ENCODE data around the gene ATP13A3. TPM values are rescaled to one million over a fixed set of nuclear protein-coding genes. Genes with fewer than 3 reads are reported as not detected.

The ATP13A3 gene
- total and polyA plus RNA-seq, 9 of the 15 experiments (the other 6 are each of a cell fraction or from before 2014, with no cell fraction given), result 16.6 to 135 (median 86.6) TPM

DNA sequence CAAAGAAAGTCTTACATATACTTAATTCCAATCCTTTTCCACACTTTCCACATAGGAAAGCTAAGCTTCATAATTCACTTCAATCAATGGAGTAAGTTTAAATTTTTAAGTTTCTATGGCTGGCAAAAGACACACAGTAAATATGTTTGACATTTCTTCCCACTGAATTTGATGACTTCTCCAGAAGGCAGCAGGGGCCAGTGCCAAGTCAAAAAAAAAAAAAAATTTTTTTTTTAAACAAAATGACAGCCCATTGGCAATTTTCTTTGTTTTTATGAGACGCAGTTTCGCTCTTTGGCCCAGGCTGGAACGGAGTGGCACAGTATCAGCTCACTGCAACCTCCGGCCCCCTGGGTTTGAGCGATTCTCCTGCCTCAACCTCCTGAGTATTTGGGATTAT is 28.7 kb downstream of the ATP13A3 start (continued):
- TF ChIP-seq NR2C1 (IDR thresholded peaks at IDR 0.05) (no peak), NR2C1 (tag; IDR thresholded peaks at IDR 0.05) (no peak), ZNF75A (CRISPR knock-in tag; IDR thresholded peaks at IDR 0.05) (no peak), TBL1XR1 (IDR thresholded peaks at IDR 0.05; ENCODE audit: low read length in 2 of 2) (no peak)
- TF ChIP-seq, protein P1, sequence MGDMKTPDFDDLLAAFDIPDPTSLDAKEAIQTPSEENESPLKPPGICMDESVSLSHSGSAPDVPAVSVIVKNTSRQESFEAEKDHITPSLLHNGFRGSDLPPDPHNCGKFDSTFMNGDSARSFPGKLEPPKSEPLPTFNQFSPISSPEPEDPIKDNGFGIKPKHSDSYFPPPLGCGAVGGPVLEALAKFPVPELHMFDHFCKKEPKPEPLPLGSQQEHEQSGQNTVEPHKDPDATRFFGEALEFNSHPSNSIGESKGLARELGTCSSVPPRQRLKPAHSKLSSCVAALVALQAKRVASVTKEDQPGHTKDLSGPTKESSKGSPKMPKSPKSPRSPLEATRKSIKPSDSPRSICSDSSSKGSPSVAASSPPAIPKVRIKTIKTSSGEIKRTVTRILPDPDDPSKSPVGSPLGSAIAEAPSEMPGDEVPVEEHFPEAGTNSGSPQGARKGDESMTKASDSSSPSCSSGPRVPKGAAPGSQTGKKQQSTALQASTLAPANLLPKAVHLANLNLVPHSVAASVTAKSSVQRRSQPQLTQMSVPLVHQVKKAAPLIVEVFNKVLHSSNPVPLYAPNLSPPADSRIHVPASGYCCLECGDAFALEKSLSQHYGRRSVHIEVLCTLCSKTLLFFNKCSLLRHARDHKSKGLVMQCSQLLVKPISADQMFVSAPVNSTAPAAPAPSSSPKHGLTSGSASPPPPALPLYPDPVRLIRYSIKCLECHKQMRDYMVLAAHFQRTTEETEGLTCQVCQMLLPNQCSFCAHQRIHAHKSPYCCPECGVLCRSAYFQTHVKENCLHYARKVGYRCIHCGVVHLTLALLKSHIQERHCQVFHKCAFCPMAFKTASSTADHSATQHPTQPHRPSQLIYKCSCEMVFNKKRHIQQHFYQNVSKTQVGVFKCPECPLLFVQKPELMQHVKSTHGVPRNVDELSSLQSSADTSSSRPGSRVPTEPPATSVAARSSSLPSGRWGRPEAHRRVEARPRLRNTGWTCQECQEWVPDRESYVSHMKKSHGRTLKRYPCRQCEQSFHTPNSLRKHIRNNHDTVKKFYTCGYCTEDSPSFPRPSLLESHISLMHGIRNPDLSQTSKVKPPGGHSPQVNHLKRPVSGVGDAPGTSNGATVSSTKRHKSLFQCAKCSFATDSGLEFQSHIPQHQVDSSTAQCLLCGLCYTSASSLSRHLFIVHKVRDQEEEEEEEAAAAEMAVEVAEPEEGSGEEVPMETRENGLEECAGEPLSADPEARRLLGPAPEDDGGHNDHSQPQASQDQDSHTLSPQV (IDR thresholded peaks at IDR 0.05), result no peak

DNA sequence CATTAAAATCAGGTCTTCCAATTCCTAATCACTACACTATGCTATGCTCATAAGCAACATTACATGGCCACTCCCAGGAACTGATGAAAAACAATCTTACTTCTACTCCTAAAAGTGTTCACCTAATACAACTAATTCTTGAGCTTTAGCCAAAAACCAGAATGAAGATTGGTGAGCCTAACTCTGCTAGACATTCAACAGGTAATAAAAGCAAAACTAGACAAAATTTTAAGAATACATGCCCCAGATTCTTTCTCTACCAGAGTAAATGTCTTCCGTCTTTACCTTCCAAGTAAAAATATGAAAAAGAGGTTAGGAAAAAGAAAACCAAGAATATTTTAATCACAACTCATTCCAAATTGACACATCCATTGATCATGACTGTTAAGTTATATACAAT is 31.3 kb downstream of the ATP13A3 start:
- in situ Hi-C loops (cut with MboI), result no loop called here
- Histone ChIP-seq H3K9ac (ENCODE audit: insufficient read depth in 1 of 2, low read depth in 2 of 2, low read length in 2 of 2) (no peak overlapping the region), H3K27me3 (ENCODE audit: control insufficient read depth in 2 of 2, insufficient read depth in 2 of 2, low read length in 2 of 2) (no peaks in the 10 kb centered on the region), H2AFZ (ENCODE audit: low read depth, low read length) (no peak overlapping the region), H3K27ac (ENCODE audit: extremely low read depth, low read depth, low read length) (no peak overlapping the region), H4K20me1 (replicated peaks; ENCODE audit: control insufficient read depth, insufficient read depth, low read length) (no peaks in the 10 kb centered on the region), H3K79me2 (ENCODE audit: control insufficient read depth, insufficient read depth, low read length) (no peaks in the 10 kb centered on the region), H3K36me3 (ENCODE audit: control insufficient read depth, insufficient read depth, low read length) (peaks cover 85% of the 10 kb centered on the region), H3K9me3 (replicated peaks; ENCODE audit: control insufficient read depth, insufficient read depth, low read depth, low read length) (no peaks in the 10 kb centered on the region), H3K9me1 (ENCODE audit: control insufficient read depth, insufficient read depth, low read length) (no peaks in the 10 kb centered on the region), H3K4me3 (no peak overlapping the region), H3K4me2 (ENCODE audit: insufficient read depth, low read length) (no peak overlapping the region), H3K4me1 (replicated peaks in 1 of 2; ENCODE audit: control insufficient read depth in 2 of 2, insufficient read depth in 2 of 2, low read length in 2 of 2) (no peaks in the 10 kb centered on the region)
- WGBS (ENCODE audit: insufficient coverage, low coverage, missing lambda C conversion rate), result 100% methylated on average over 1 of the region's 1 CpG
- no TSS peak for BruUV-seq (replicated peaks)
- ATAC-seq (no peak), DNase-seq (ENCODE audit: extremely low read depth in 1 of 4, low spot score in 3 of 4) (no peak), FAIRE-seq (no peak)
- TF ChIP-seq PPARD (CRISPR knock-in tag; IDR thresholded peaks at IDR 0.05) (no peak), YBX1 (IDR thresholded peaks at IDR 0.05) (no peak), ETS2 (tag; IDR thresholded peaks at IDR 0.05; ENCODE audit: borderline replicate concordance, poor library complexity, severe bottlenecking) (no peak), CREB1 (IDR thresholded peaks at IDR 0.05) (no peak), CREB1 (CRISPR knock-in tag; IDR thresholded peaks at IDR 0.05) (no peak), ZNF146 (CRISPR knock-in tag; IDR thresholded peaks at IDR 0.05; ENCODE audit: unreplicated experiment) (no peak), FOXM1 (IDR thresholded peaks at IDR 0.05; ENCODE audit: low read depth) (no peak), FOXM1 (CRISPR knock-in tag; IDR thresholded peaks at IDR 0.05; ENCODE audit: low read depth) (no peak), ZNF586 (CRISPR knock-in tag; conservative IDR thresholded peaks at IDR 0.05) (no peak), ZNF707 (CRISPR knock-in tag; conservative IDR thresholded peaks at IDR 0.05) (no peak), ELF1 (tag; IDR thresholded peaks at IDR 0.05) (no peak), IFI16 (CRISPR knock-in tag; IDR thresholded peaks at IDR 0.05) (no peak), TAF1 (IDR thresholded peaks at IDR 0.05; ENCODE audit: control insufficient read depth, extremely low read depth, insufficient read depth, low read length, severe bottlenecking) (no peak)
- POLR2A ChIA-PET, result no interaction called here
- CTCF ChIA-PET (ENCODE audit: low intra/inter-chr PET ratio), result no interaction called here
- intact Hi-C loops (cut with micrococcal nuclease), result no loop called here
